Spleen (tissue), 7 donors: ENCODE measurements around the gene CABLES1.

Experiments
- POLR2AphosphoS5 ChIP-seq, 3 donors: sonication (generic); formaldehyde crosslinking; IDR thresholded peaks; one replicate each; pipeline ENCODE4 v1.5.1; 2017; ENCODE audit warnings: antibody characterized with exemption in 3 of 3
- TF ChIP-seq, protein P1 (sequence below), 11 experiments: fragments of 200-600 bp in 7 of 11; fragments of 450-650 bp in 4 of 11; sonication (generic) in 4 of 11; IDR thresholded peaks in 8 of 11; conservative IDR thresholded peaks in 3 of 11; 1 replicate in 7 of 11; 2 replicates in 4 of 11; pipeline versions ENCODE4 v1.4.0 to v1.8.0; 2016 to 2021; ENCODE audit warnings: antibody characterized with exemption in 11 of 11, inconsistent platforms in 4 of 11, mild to moderate bottlenecking in 1 of 11
- donor health status: DM: no; HTN: no; CAD: no; lungs with moderate emphysema.
- donor health status: DM: no; HTN: no; CAD: no.
- donor health status: DM: no; HTN: no; CAD: no.

DNA sequence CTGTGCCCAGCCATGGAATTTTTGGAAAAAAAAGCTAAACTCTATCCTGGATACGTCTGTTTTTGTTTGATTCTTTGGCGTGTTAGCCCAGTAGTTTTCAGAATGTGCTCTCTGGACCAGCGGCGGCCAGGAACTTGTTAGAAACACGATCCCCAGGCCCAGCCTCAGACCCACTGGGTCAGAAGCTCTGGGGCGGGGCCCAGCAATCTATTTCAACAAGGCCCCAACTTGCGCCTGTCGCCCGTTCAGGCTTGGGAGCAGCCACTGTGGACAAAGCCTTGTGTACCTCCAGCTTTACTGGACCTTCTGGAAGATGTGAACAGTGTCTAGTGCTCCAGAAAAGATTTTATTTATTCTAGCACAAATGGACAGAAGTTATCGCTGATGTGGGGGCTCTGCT, 14.3 kb downstream of the CABLES1 start:
- TF ChIP-seq POLR2AphosphoS5 (IDR thresholded peaks at IDR 0.05): no peak
- TF ChIP-seq, protein P1, sequence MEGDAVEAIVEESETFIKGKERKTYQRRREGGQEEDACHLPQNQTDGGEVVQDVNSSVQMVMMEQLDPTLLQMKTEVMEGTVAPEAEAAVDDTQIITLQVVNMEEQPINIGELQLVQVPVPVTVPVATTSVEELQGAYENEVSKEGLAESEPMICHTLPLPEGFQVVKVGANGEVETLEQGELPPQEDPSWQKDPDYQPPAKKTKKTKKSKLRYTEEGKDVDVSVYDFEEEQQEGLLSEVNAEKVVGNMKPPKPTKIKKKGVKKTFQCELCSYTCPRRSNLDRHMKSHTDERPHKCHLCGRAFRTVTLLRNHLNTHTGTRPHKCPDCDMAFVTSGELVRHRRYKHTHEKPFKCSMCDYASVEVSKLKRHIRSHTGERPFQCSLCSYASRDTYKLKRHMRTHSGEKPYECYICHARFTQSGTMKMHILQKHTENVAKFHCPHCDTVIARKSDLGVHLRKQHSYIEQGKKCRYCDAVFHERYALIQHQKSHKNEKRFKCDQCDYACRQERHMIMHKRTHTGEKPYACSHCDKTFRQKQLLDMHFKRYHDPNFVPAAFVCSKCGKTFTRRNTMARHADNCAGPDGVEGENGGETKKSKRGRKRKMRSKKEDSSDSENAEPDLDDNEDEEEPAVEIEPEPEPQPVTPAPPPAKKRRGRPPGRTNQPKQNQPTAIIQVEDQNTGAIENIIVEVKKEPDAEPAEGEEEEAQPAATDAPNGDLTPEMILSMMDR (IDR thresholded peaks at IDR 0.05 in 8 of 11, conservative IDR thresholded peaks at IDR 0.05 in 3 of 11): no peak
